ENCODE data around the gene TRPM3.

GRCh38 chr9:71128796-71129195 is 7.4 kb upstream of the TRPM3 start:
- TF ChIP-seq CTCF (IDR thresholded peaks at IDR 0.05), result no peak
- no peak for TF ChIP-seq POLR2A (IDR thresholded peaks at IDR 0.05)
